Measurements from ENCODE around the gene PTPRM. TPM values are rescaled to one million over a fixed set of nuclear protein-coding genes. Genes with fewer than 3 reads are reported as not detected.

PTPRM gene
- total RNA-seq, 1 experiment from 2014 or later: 1.6 TPM

- no TSS peak for BruUV-seq (replicated peaks)
- no peaks in the 10 kb centered on the region for H3K9me3 ChIP-seq (ENCODE audit: control insufficient read depth, insufficient read depth, low read depth, low read length)
- DNase-seq (ENCODE audit: low read depth, low spot score) (no peak), ATAC-seq (no peak)
- H3K4me1 ChIP-seq (ENCODE audit: control insufficient read depth, insufficient read depth, low read length): no peaks in the 10 kb centered on the region
- ChIA-PET POLR2A (no interaction called here), CTCF (no interaction called here)
- H3K27ac ChIP-seq (ENCODE audit: low read length): no peak overlapping the region
- intact Hi-C loops (cut with micrococcal nuclease; ENCODE audit: unreplicated experiment): no loop called here
- H3K36me3 ChIP-seq (ENCODE audit: control insufficient read depth, insufficient read depth, low read length): no peaks in the 10 kb centered on the region
- H3K27me3 ChIP-seq (ENCODE audit: control insufficient read depth, insufficient read depth, low read length): no peaks in the 10 kb centered on the region
- in situ Hi-C loops (cut with HindIII; ENCODE audit: low pct_unique_long_range_greater_than_20kb, low sequenced_read_pairs): no loop called here
- TF ChIP-seq POLR2AphosphoS5 (IDR thresholded peaks at IDR 0.05; ENCODE audit: low read depth, low read length): no peak
- no peak for TF ChIP-seq TCF7L2 (IDR thresholded peaks at IDR 0.05; ENCODE audit: low read depth, low read length)
- no peak for TF ChIP-seq SIN3A (IDR thresholded peaks at IDR 0.05; ENCODE audit: borderline replicate concordance, insufficient read depth, low read depth, low read length)
- no peak for TF ChIP-seq CTCF (IDR thresholded peaks at IDR 0.05)
- no peak for TF ChIP-seq REST (IDR thresholded peaks at IDR 0.05; ENCODE audit: insufficient read depth in 1 of 2, low read depth in 2 of 2, low read length in 1 of 2)
- no peak overlapping the region for H3K4me3 ChIP-seq (ENCODE audit: low read depth in 2 of 2, low read length in 2 of 2)
Observed at GRCh38 chr18:7807936-7808453, 240.9 kb downstream of the PTPRM start.

GRCh38 chr18:7808992-7809391 lies 241.9 kb downstream of the PTPRM start:
- CTCF ChIA-PET: no interaction called here
- intact Hi-C loops (cut with micrococcal nuclease; ENCODE audit: unreplicated experiment) (no loop called here), in situ Hi-C loops (cut with HindIII; ENCODE audit: low pct_unique_long_range_greater_than_20kb, low sequenced_read_pairs) (no loop called here)
- DNase-seq (ENCODE audit: low read depth, low spot score) (no peak), ATAC-seq (no peak)
- POLR2A ChIA-PET: no interaction called here
- no peak overlapping the region for H3K4me3 ChIP-seq (ENCODE audit: low read depth in 2 of 2, low read length in 2 of 2)
- no peak for TF ChIP-seq TCF7L2 (IDR thresholded peaks at IDR 0.05; ENCODE audit: low read depth, low read length)
- TF ChIP-seq REST (IDR thresholded peaks at IDR 0.05; ENCODE audit: insufficient read depth in 1 of 2, low read depth in 2 of 2, low read length in 1 of 2): no peak
- no peak for TF ChIP-seq SIN3A (IDR thresholded peaks at IDR 0.05; ENCODE audit: borderline replicate concordance, insufficient read depth, low read depth, low read length)
- TF ChIP-seq POLR2AphosphoS5 (IDR thresholded peaks at IDR 0.05; ENCODE audit: low read depth, low read length): no peak
- TF ChIP-seq CTCF (IDR thresholded peaks at IDR 0.05): no peak
- H3K27ac ChIP-seq (ENCODE audit: low read length): no peak overlapping the region
- no peaks in the 10 kb centered on the region for H3K36me3 ChIP-seq (ENCODE audit: control insufficient read depth, insufficient read depth, low read length)
- H3K9me3 ChIP-seq (ENCODE audit: control insufficient read depth, insufficient read depth, low read depth, low read length): no peaks in the 10 kb centered on the region
- no peaks in the 10 kb centered on the region for H3K4me1 ChIP-seq (ENCODE audit: control insufficient read depth, insufficient read depth, low read length)
- H3K27me3 ChIP-seq (ENCODE audit: control insufficient read depth, insufficient read depth, low read length): no peaks in the 10 kb centered on the region
- no TSS peak for BruUV-seq (replicated peaks)

All from Panc1 (cell line).